Endodermal cell (in vitro differentiated cells): Measurements from ENCODE around the gene ELOVL7. TPM values are rescaled to one million over a fixed set of nuclear protein-coding genes. Genes with fewer than 3 reads are reported as not detected.

Source experiments
- DNase-seq: peaks from one replicate; pipeline ENCODE4 v3.0.0-alpha.2; 2017
- H3K27ac ChIP-seq: 2 replicates; pipeline ENCODE4 v1.5.1; 2013; ENCODE audit warnings: mild to moderate bottlenecking, low read depth, low read length, moderate library complexity
- H3K27me3 ChIP-seq: 2 replicates; pipeline ENCODE4 v1.6.1; 2013; ENCODE audit warnings: mild to moderate bottlenecking, low read length, moderate library complexity; ENCODE audit not compliant: insufficient read depth, control insufficient read depth, poor library complexity, severe bottlenecking
- H3K36me3 ChIP-seq: 2 replicates; pipeline ENCODE4 v1.7.0; 2013; ENCODE audit warnings: mild to moderate bottlenecking, low read length, moderate library complexity; ENCODE audit not compliant: control insufficient read depth, insufficient read depth
- H3K4me1 ChIP-seq: one replicate; pipeline ENCODE4 v1.7.0; 2013; ENCODE audit warnings: low read length; ENCODE audit not compliant: control insufficient read depth, insufficient read depth
- H3K4me3 ChIP-seq: 2 replicates; pipeline ENCODE4 v1.5.1; 2013; ENCODE audit warnings: mild to moderate bottlenecking, low read length, moderate library complexity
- H3K9ac ChIP-seq: 2 replicates; pipeline ENCODE4 v1.6.1; 2013; ENCODE audit warnings: mild to moderate bottlenecking, low read length, moderate library complexity; ENCODE audit not compliant: poor library complexity, severe bottlenecking; ENCODE audit errors: extremely low read depth
- H3K9me3 ChIP-seq: 2 replicates; pipeline ENCODE4 v1.6.1; 2013; ENCODE audit warnings: mild to moderate bottlenecking, low read length, moderate library complexity; ENCODE audit not compliant: control insufficient read depth
- H3K27ac Mint-ChIP-seq: 2 replicates; pipeline ENCODE4 v1.8.0; 2020; ENCODE audit warnings: mixed read lengths
- H3K27me3 Mint-ChIP-seq: 2 replicates; pipeline ENCODE4 v1.8.0; 2021; ENCODE audit warnings: mild to moderate bottlenecking, mixed read lengths; ENCODE audit not compliant: insufficient read depth
- H3K36me3 Mint-ChIP-seq: 2 replicates; pipeline ENCODE4 v1.8.0; 2020; ENCODE audit warnings: low read depth, mixed read lengths
- H3K4me1 Mint-ChIP-seq: 2 replicates; pipeline ENCODE4 v1.8.0; 2020; ENCODE audit warnings: mixed read lengths
- H3K4me3 Mint-ChIP-seq: 2 replicates; pipeline ENCODE4 v1.8.0; 2020; ENCODE audit warnings: mild to moderate bottlenecking, moderate library complexity, mixed read lengths
- H3K9me3 Mint-ChIP-seq: 2 replicates; pipeline ENCODE4 v1.8.0; 2020; ENCODE audit warnings: mild to moderate bottlenecking, mixed read lengths
- CTCF ChIP-seq: fragments of 200-600 bp; sonication (generic); conservative IDR thresholded peaks from 2 replicates; pipeline ENCODE4 v1.5.0; 2021; ENCODE audit warnings: antibody characterized with exemption, mild to moderate bottlenecking
- WGBS, 2 experiments: methylation state at CpG; one replicate each; pipeline versions ENCODE4 v1.1.5 to v1.1.7; 2013; ENCODE audit warnings: missing lambda C conversion rate in 2 of 2, mixed read lengths in 1 of 2; ENCODE audit not compliant: insufficient coverage in 1 of 2, insufficient read length in 1 of 2; 5-methylcytosine and 5-hydroxymethylcytosine counted together
- total RNA-seq, 2 donors: library from RNA; stranded (reverse); fragmentation: NEBNext Ultra II Directional in 1 of 2; extraction: Animal tissue kit (Norgen Biotek cat#: 25700) in 1 of 2; gene quantifications; 2 replicates in 1 of 2; 3 replicates in 1 of 2; pipeline ENCODE4 v1.2.1, GENCODE V29; 2021

Gene ELOVL7
- total RNA-seq, 2 donors from 2014 or later: 3.5 to 6.5 TPM

GRCh38 chr5:60814498-60814897 lies 29.6 kb downstream of the ELOVL7 start:
- Mint-ChIP-seq H3K27me3 (no peaks in the 10 kb centered on the region), H3K4me3 (no peak overlapping the region), H3K27ac (no peak overlapping the region), H3K36me3 (no peaks in the 10 kb centered on the region), H3K4me1 (peaks cover 24% of the 10 kb centered on the region), H3K9me3 (no peaks in the 10 kb centered on the region)
- TF ChIP-seq CTCF: no peak
- no peak overlapping the region for H3K4me3 ChIP-seq
- 84 to 94% methylated on average over 2 of the region's 2 CpGs for WGBS, 2 experiments
- H3K4me1 ChIP-seq: peaks cover 5% of the 10 kb centered on the region
- no peak overlapping the region for H3K27ac ChIP-seq
- no peak for DNase-seq
- H3K9ac ChIP-seq: no peak overlapping the region
- H3K36me3 ChIP-seq: no peaks in the 10 kb centered on the region
- no peaks in the 10 kb centered on the region for H3K27me3 ChIP-seq
- no peaks in the 10 kb centered on the region for H3K9me3 ChIP-seq

GRCh38 chr5:60812426-60812825 lies 31.6 kb downstream of the ELOVL7 start:
- H3K27ac Mint-ChIP-seq: no peak overlapping the region
- H3K36me3 Mint-ChIP-seq: no peaks in the 10 kb centered on the region
- H3K27me3 Mint-ChIP-seq: no peaks in the 10 kb centered on the region
- TF ChIP-seq CTCF: no peak
- H3K9me3 ChIP-seq: no peaks in the 10 kb centered on the region
- H3K27ac ChIP-seq: no peak overlapping the region
- no peaks in the 10 kb centered on the region for H3K27me3 ChIP-seq
- no peaks in the 10 kb centered on the region for H3K9me3 Mint-ChIP-seq
- no peak for DNase-seq
- H3K4me3 Mint-ChIP-seq: no peak overlapping the region
- peaks cover 24% of the 10 kb centered on the region for H3K4me1 Mint-ChIP-seq
- no peaks in the 10 kb centered on the region for H3K36me3 ChIP-seq
- H3K4me3 ChIP-seq: no peak overlapping the region
- peaks cover 5% of the 10 kb centered on the region for H3K4me1 ChIP-seq
- no peak overlapping the region for H3K9ac ChIP-seq

GRCh38 chr5:60811105-60811504 lies 33.0 kb downstream of the ELOVL7 start:
- H3K27me3 ChIP-seq: no peaks in the 10 kb centered on the region
- no peaks in the 10 kb centered on the region for H3K9me3 Mint-ChIP-seq
- H3K4me1 Mint-ChIP-seq: peaks cover 35% of the 10 kb centered on the region
- no peak overlapping the region for H3K4me3 Mint-ChIP-seq
- H3K27ac ChIP-seq: no peak overlapping the region
- H3K27ac Mint-ChIP-seq: no peak overlapping the region
- no peak overlapping the region for H3K9ac ChIP-seq
- H3K36me3 Mint-ChIP-seq: no peaks in the 10 kb centered on the region
- no peaks in the 10 kb centered on the region for H3K9me3 ChIP-seq
- TF ChIP-seq CTCF: no peak
- H3K4me3 ChIP-seq: no peak overlapping the region
- H3K36me3 ChIP-seq: no peaks in the 10 kb centered on the region
- DNase-seq: no peak
- H3K4me1 ChIP-seq: peaks cover 5% of the 10 kb centered on the region
- H3K27me3 Mint-ChIP-seq: no peaks in the 10 kb centered on the region
